NB4 (cell line): ENCODE measurements around the gene PIBF1.

Experiments used
- POLR2A ChIP-seq: IDR thresholded peaks from 2 replicates; pipeline ENCODE4 v1.6.1; 2011; ENCODE audit warnings: mild to moderate bottlenecking; ENCODE audit not compliant: insufficient read length; ENCODE audit errors: extremely low read depth
- TF ChIP-seq, protein P1 (sequence below): IDR thresholded peaks from one replicate; pipeline ENCODE4 v1.5.1; 2012; ENCODE audit warnings: low read depth, low read length
- TF ChIP-seq, protein P2 (sequence below): IDR thresholded peaks from 2 replicates; pipeline ENCODE4 v1.6.1; 2011; ENCODE audit warnings: low read depth, low read length

DNA sequence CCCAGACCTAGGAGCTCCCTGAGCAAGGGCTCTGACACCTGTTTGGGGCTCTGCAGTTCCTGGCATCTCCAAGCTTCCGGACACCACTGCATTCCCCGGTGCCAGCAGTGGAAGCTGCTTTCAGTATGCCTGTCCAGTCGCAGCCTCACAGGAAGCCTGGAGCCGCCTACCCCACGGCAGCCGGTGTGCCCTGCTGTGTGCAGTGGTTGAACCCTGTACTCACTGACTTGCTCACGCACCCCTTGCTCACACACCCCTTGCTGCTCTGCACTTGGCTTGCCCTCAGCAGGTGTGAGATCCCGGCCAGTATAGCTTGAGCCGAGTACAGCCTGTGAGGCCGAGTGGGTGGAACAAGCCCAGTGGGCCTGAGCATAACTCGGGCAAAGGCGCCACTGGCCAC lies 70.3 kb downstream of the PIBF1 start:
- TF ChIP-seq, protein P1, sequence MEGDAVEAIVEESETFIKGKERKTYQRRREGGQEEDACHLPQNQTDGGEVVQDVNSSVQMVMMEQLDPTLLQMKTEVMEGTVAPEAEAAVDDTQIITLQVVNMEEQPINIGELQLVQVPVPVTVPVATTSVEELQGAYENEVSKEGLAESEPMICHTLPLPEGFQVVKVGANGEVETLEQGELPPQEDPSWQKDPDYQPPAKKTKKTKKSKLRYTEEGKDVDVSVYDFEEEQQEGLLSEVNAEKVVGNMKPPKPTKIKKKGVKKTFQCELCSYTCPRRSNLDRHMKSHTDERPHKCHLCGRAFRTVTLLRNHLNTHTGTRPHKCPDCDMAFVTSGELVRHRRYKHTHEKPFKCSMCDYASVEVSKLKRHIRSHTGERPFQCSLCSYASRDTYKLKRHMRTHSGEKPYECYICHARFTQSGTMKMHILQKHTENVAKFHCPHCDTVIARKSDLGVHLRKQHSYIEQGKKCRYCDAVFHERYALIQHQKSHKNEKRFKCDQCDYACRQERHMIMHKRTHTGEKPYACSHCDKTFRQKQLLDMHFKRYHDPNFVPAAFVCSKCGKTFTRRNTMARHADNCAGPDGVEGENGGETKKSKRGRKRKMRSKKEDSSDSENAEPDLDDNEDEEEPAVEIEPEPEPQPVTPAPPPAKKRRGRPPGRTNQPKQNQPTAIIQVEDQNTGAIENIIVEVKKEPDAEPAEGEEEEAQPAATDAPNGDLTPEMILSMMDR: no peak
- no peak for TF ChIP-seq POLR2A
- TF ChIP-seq, protein P2, sequence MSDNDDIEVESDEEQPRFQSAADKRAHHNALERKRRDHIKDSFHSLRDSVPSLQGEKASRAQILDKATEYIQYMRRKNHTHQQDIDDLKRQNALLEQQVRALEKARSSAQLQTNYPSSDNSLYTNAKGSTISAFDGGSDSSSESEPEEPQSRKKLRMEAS: no peak
